Measurements from ENCODE around the gene CNKSR3. TPM values are rescaled to one million over a fixed set of nuclear protein-coding genes. Genes with fewer than 3 reads are reported as not detected.
A peak's percentile ranks its signal among the peaks of the same experiment; 100 is the strongest.

The CNKSR3 gene
- total RNA-seq, 1 donor from 2014 or later: 10.3 TPM

GRCh38 chr6:154435400-154435945 is 75.0 kb downstream of the CNKSR3 start:
- no peak for TF ChIP-seq CTCF (conservative IDR thresholded peaks at IDR 0.05; ENCODE audit: low read depth, low read length)
- no peak overlapping the region for H3K4me3 ChIP-seq (ENCODE audit: low read depth, low read length)
- no peak for DNase-seq (ENCODE audit: low read depth)

- H3K4me3 ChIP-seq (ENCODE audit: low read depth, low read length): no peak overlapping the region
- TF ChIP-seq CTCF (conservative IDR thresholded peaks at IDR 0.05; ENCODE audit: low read depth, low read length): no peak
- DNase-seq (ENCODE audit: low read depth): no peak
Observed at GRCh38 chr6:154434662-154435061, 75.8 kb downstream of the CNKSR3 start.

- DNase-seq (ENCODE audit: low read depth): no peak
- TF ChIP-seq CTCF (conservative IDR thresholded peaks at IDR 0.05; ENCODE audit: low read depth, low read length): no peak
- H3K4me3 ChIP-seq (ENCODE audit: low read depth, low read length): no peak overlapping the region
Observed at GRCh38 chr6:154433477-154434241, 76.8 kb downstream of the CNKSR3 start.

GRCh38 chr6:154432533-154433476 is 77.7 kb downstream of the CNKSR3 start:
- DNase-seq (ENCODE audit: low read depth): no peak
- TF ChIP-seq CTCF (conservative IDR thresholded peaks at IDR 0.05; ENCODE audit: low read depth, low read length): no peak
- no peak overlapping the region for H3K4me3 ChIP-seq (ENCODE audit: low read depth, low read length)

- no peak for TF ChIP-seq CTCF (conservative IDR thresholded peaks at IDR 0.05; ENCODE audit: low read depth, low read length)
- no peak overlapping the region for H3K4me3 ChIP-seq (ENCODE audit: low read depth, low read length)
- peak; percentile 51 for DNase-seq (ENCODE audit: low read depth)
Observed at GRCh38 chr6:154430481-154430919, 80.0 kb downstream of the CNKSR3 start.

- TF ChIP-seq CTCF (conservative IDR thresholded peaks at IDR 0.05; ENCODE audit: low read depth, low read length): no peak
- no peak for DNase-seq (ENCODE audit: low read depth)
- no peak overlapping the region for H3K4me3 ChIP-seq (ENCODE audit: low read depth, low read length)
Observed at GRCh38 chr6:154429711-154430110, 80.8 kb downstream of the CNKSR3 start.
